GM12875 (cell line): Measurements from ENCODE around the gene FAM83B.
"Not testable (repeated sequence)": the region's sequence is repeated elsewhere in the genome, so short reads cannot be mapped to it uniquely, and the experiment has no call there.

Experiments used
- H3K4me3 ChIP-seq: one replicate; pipeline ENCODE4 v1.5.1; 2011; ENCODE audit warnings: low read depth, low read length, control low read depth
- TF ChIP-seq, protein P1 (sequence below): IDR thresholded peaks from 2 replicates; pipeline ENCODE4 v1.5.1; 2011; ENCODE audit warnings: low read depth, mild to moderate bottlenecking, control low read depth, inconsistent platforms, low read length, moderate library complexity, borderline replicate concordance; ENCODE audit not compliant: insufficient read depth

The FAM83B gene

DNA sequence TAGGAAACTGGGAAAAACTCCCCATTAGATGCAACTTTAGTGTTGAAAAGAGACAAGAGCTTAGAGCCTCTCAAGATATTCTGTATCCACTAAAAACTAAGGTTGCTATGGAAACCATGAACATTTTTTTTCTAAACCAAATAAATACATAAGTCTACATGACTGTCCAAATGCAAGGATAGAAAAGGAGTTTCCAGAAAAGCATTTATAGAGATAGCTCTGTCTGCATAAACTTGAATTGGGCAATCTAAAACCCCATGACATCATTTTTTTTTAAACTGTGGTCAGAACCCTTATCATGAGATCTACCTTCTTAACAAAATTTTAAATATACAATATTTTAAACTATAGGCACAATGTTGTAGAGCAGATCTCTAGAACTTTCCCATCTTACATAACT is 36.4 kb upstream of the FAM83B start:
- H3K4me3 ChIP-seq, result no peak overlapping the region
- TF ChIP-seq, protein P1, sequence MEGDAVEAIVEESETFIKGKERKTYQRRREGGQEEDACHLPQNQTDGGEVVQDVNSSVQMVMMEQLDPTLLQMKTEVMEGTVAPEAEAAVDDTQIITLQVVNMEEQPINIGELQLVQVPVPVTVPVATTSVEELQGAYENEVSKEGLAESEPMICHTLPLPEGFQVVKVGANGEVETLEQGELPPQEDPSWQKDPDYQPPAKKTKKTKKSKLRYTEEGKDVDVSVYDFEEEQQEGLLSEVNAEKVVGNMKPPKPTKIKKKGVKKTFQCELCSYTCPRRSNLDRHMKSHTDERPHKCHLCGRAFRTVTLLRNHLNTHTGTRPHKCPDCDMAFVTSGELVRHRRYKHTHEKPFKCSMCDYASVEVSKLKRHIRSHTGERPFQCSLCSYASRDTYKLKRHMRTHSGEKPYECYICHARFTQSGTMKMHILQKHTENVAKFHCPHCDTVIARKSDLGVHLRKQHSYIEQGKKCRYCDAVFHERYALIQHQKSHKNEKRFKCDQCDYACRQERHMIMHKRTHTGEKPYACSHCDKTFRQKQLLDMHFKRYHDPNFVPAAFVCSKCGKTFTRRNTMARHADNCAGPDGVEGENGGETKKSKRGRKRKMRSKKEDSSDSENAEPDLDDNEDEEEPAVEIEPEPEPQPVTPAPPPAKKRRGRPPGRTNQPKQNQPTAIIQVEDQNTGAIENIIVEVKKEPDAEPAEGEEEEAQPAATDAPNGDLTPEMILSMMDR, result no peak

DNA sequence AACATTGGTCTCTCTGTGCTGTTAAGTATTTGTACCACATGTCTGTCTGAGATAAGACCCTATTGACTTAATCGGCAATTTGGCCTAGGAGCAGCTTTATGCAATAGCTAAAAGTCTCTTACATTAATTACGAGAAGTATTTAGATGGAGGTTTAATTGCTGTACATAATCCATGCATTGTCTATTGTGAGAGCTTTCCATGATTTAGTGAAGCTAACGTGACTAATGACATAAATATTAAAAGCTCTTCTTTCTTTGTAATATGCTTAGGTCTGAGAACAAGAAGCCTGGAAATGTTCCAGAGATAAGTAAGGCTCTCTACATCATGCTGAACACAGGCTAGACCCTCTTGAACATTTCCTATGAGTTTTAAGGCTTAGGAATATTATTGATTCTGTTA is 32.7 kb upstream of the FAM83B start:
- no peak overlapping the region for H3K4me3 ChIP-seq
- TF ChIP-seq, protein P1, result no peak

DNA sequence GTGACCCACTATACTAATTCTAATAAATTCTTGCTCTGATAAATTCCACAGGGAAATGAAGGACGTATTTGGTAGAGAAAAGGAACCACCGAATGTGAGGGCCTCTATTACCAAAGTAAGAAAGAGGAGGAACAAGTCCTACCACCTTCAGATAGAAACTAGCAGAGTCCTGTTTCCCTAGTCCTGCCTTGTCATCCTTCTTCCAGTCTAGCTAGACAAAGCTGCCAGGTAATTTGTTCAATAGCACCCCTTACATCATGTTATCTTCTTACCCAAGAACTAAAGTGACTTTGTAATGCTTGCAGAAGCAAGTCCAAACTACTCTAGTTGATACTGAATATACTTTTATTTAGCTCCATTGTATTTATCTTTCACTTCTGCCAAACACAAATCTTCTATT is 29.3 kb upstream of the FAM83B start:
- no peak overlapping the region for H3K4me3 ChIP-seq
- TF ChIP-seq, protein P1, result no peak

DNA sequence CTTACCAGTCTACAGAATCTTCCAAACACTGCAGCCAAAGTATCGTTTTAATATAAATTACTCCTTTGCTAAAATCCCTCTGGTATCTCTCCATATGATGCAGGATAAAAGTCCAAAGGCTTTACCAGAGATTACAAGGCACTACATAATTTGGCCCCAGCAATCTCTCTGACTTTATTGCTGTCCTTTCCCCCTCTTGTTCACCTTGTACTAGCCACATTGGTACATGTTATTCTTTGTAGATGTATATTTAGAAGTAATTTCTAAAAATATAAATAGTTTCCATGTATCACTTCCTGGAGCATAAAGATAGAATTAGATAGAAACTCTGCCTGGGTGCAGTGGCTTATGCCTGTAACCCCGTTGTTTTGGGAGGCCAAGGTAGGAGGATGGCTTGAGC is 28.7 kb upstream of the FAM83B start:
- TF ChIP-seq, protein P1, result no peak
- H3K4me3 ChIP-seq, result no peak overlapping the region

DNA sequence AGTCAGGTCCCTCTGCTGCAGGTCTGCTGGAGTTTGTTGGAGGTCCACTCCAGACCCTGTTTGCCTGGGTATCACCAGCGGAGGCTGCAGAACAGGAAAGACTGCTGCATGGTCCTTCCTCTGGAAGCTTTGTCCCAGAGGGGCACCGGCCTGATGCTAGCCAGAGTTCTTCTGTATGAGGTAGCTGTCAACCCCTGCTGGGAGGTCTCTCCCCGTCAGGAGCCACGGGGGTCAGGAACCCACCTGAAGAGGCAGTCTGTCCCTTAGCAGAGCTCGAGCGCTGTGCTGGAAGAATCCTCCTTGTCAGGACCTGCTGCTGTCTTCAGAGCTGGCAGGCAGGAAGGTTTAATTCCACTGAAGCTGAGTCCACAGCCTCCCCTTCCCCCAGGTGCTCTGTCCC is 22.3 kb upstream of the FAM83B start:
- H3K4me3 ChIP-seq, result not testable (repeated sequence)

DNA sequence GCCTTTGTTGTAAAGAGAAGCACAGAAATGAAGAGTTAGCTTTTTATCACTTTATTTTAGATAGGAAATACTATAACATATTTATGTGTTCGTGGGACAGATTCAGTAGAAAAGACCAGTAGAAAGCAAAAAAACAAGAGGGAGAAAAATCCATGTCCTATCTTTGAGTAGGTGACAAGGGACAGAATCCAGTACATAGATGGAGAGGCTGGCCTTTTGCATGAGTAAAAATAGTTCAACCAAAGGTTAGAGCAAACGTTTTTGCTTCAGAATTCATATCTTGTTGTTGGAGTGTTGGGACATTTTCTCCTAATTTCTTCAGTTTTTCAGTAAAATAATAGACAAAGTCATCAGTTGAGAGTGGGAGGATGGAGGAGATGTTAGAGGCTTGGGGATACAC is 19.6 kb upstream of the FAM83B start:
- no peak overlapping the region for H3K4me3 ChIP-seq
- TF ChIP-seq, protein P1, result no peak

DNA sequence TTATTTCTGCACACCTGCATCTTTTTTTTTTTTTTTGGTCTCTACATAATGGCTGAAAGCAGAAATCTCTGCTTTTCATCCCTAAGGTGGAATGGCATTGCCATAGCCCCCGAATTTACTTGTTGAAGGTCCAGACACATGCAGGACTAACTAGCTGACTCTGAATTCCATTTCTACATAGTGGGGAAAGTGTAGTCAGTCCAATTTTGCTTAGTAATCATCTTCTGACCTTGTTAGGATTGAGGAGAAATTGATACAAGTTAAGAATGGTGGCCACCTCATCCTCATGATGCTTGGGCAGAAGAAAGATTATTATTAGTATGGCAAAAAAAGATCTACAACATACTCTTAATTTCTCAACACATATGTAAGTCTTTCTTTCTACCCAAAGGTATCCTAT is 16.4 kb upstream of the FAM83B start:
- TF ChIP-seq, protein P1, result no peak
- no peak overlapping the region for H3K4me3 ChIP-seq

DNA sequence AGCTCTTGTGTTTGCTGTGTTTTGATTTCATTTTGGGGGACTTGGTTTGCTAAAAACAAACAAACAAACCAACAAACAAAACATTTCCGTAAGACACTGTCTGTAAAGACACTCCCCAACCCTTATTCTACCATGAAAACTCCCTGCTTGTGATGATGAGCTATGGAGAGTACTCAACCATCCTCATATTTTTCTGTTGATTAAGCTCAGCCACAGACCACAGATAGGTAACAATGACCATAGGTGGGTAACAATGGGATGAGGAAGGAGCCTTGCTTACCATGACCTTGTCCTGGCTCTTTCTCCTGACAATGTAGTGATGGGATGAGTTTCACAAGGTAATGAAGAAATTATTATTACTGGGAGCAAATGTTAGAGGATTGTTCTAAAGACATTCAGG is 11.4 kb upstream of the FAM83B start:
- TF ChIP-seq, protein P1, result no peak
- no peak overlapping the region for H3K4me3 ChIP-seq
